Subcutaneous adipose tissue (tissue), 4 donors: ENCODE measurements around the gene GBP5. TPM values are rescaled to one million over a fixed set of nuclear protein-coding genes. Genes with fewer than 3 reads are reported as not detected.

Experiments
- CTCF ChIP-seq: fragments of 450-650 bp; IDR thresholded peaks from one replicate; pipeline ENCODE4 v1.5.1; 2016; ENCODE audit warnings: low read depth, mild to moderate bottlenecking, control low read depth, antibody characterized with exemption, moderate library complexity
- total RNA-seq, 4 donors: library from RNA; depleted of rRNA; stranded (reverse); fragments of >200 nt; gene quantifications; one replicate each; pipeline ENCODE4 v1.1.0, GENCODE V29; 2016

The GBP5 gene
- total RNA-seq, 4 donors from 2014 or later = 3.1 to 8.3 (median 5.7) TPM

DNA sequence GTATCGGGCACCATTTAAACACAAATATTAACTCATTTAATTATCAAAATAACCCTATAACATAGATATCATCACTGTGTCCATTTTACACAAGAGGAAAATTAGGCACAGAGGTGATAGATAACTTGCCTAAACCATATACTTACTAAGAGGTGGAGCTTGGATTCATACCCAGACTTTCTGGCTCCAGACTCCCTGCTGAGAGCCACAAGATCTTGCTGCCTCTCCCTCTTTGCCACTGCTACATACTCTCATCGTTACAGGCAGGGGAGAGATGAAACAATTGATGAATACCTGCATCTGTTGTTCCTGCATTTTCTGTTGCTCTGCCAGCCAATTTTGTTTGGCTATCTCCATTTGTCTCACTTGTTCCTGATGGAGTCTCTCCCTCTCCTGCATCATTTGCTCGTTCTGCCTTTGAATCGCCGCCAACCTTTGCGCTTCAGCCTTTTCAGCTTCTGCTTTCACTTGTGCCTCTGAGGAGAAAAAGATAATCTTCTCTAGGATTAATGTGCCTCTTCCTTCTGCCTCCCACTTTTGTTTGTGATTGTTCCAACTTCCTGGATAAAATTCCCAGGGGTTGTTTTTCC lies 10.6 kb downstream of the GBP5 start:
- no peak for TF ChIP-seq CTCF

DNA sequence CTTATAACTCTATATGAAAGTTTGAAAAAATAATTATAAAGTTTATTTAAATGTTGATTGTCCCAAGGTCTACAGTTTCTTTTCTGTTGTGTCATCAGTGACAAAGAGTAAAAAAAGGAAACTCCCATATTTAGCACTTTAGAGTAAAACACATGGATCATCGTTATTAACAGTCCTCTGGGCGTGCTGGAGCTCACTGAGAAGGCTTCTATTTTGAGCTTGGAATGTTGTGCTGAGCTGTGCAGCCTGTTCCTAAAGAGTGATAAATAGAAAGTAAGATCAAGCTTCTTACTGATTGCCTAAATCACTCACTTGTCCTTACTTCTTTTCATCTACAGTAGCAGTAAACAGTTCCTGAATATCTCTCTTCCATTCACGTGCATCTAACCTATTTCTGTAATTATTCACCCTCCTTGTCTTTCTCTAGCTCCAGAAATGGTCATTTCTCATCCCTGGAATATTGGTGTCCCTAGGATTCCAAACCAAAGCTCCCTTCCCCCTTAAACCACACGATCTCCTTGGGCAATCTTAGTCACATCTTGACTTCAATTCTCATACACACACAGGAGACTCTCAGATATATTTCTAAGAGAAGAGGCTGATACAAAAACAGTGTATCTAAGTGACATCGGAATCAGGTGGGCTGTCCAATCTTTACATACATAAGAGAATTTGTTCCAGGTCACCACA lies 11.9 kb downstream of the GBP5 start:
- TF ChIP-seq CTCF = no peak

DNA sequence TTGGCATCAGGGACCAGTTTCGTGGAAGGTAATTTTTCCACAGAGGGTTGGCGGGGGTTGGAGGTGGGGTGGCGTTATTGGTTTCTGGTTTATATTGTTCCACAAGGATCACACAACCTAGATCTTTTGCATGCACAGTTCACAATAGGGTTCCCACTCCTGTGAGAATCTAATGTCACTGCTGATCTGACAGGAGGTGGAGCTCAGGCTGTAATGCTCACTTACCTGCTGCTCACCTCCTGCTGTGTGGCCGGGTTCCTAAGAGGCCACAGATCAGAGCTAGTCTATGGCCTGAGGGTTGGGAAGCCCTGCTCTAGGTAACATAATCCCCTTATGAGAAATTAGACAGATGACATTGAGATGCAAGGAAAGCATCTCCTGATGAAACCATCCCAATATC lies 12.6 kb downstream of the GBP5 start:
- TF ChIP-seq CTCF = no peak

GRCh38 chr1:89259283-89259971 lies 13.2 kb downstream of the GBP5 start:
- TF ChIP-seq CTCF = no peak

DNA sequence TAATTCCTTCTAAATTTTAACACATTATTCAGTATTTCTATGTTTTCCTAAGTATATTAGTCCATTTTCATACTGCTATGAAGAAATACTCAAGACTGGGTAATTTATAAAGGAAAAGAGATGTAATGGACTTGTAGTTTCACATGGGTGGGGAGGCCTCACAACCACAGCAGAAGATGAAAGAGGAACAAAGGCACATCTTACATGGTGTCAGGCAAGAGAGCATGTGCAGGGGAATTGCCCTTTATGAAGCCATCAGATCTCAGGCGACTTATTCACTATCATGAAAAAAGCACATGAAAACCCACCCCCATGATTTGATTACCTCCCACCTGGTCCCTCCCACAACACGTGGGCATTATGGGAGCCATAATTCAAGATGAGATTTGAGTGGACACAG lies 15.6 kb downstream of the GBP5 start:
- TF ChIP-seq CTCF = no peak

GRCh38 chr1:89254658-89255287 lies 17.9 kb downstream of the GBP5 start:
- TF ChIP-seq CTCF = no peak

GRCh38 chr1:89243046-89243445 lies 29.6 kb downstream of the GBP5 start:
- no peak for TF ChIP-seq CTCF
